Suprapubic skin (tissue), 4 donors: Measurements from ENCODE around the gene MED8. TPM values are rescaled to one million over a fixed set of nuclear protein-coding genes. Genes with fewer than 3 reads are reported as not detected.

ENCODE experiments used
- DNase-seq, 2 donors: peaks; one replicate each; pipeline ENCODE4 v3.0.0-alpha.2; 2019; ENCODE audit warnings: low spot score in 2 of 2
- H3K27ac ChIP-seq: fragments of 200-600 bp; sonication (generic); one replicate; pipeline ENCODE4 v1.5.1; 2019
- H3K27me3 ChIP-seq: fragments of 200-600 bp; sonication (generic); one replicate; pipeline ENCODE4 v1.5.1; 2019
- H3K36me3 ChIP-seq: fragments of 200-600 bp; sonication (generic); one replicate; pipeline ENCODE4 v1.5.1; 2019
- H3K4me1 ChIP-seq: fragments of 200-600 bp; sonication (generic); one replicate; pipeline ENCODE4 v1.5.1; 2019
- H3K4me3 ChIP-seq: fragments of 200-600 bp; sonication (generic); one replicate; pipeline ENCODE4 v1.5.1; 2019; ENCODE audit warnings: mild to moderate bottlenecking
- H3K9me3 ChIP-seq: fragments of 200-600 bp; sonication (generic); one replicate; pipeline ENCODE4 v1.5.1; 2019
- CTCF ChIP-seq, 2 donors: fragments of 200-600 bp in 1 of 2; fragments of 450-650 bp in 1 of 2; sonication (generic) in 1 of 2; IDR thresholded peaks; one replicate each; pipeline ENCODE4 v1.5.1; 2016 to 2019; ENCODE audit warnings: antibody characterized with exemption in 2 of 2, mild to moderate bottlenecking in 1 of 2, moderate library complexity in 1 of 2
- EP300 ChIP-seq: sonication (generic); formaldehyde crosslinking; IDR thresholded peaks from one replicate; pipeline ENCODE4 v1.6.1; 2017; ENCODE audit warnings: antibody characterized with exemption
- POLR2A ChIP-seq, 2 donors: fragments of 450-650 bp; IDR thresholded peaks; one replicate each; pipeline ENCODE4 v1.6.1; 2017; ENCODE audit warnings: antibody characterized with exemption in 2 of 2, mild to moderate bottlenecking in 2 of 2, moderate library complexity in 2 of 2
- POLR2AphosphoS5 ChIP-seq, 3 donors: sonication (generic); formaldehyde crosslinking; IDR thresholded peaks; one replicate each; pipeline ENCODE4 v1.6.1; 2017; ENCODE audit warnings: antibody characterized with exemption in 3 of 3
- WGBS: methylation state at CpG from one replicate; pipeline ENCODE4 v1.1.5; 2018; 5-methylcytosine and 5-hydroxymethylcytosine counted together
- total RNA-seq, 4 donors: library from RNA; depleted of rRNA; stranded (reverse); fragments of >200 nt; gene quantifications; one replicate each; pipeline ENCODE4 v1.1.0, GENCODE V29; 2016

The MED8 gene
- total RNA-seq, 4 donors from 2014 or later: 26.8 to 43.2 (median 40.3) TPM

- WGBS: 81% methylated on average over 2 of the region's 2 CpGs
- Histone ChIP-seq H3K27me3 (no peaks in the 10 kb centered on the region), H3K36me3 (peaks cover 49% of the 10 kb centered on the region), H3K4me1 (peaks cover 38% of the 10 kb centered on the region), H3K9me3 (no peaks in the 10 kb centered on the region), H3K27ac (peak overlapping the region; percentile 96), H3K4me3 (peak overlapping the region; percentile 80)
- no peak for TF ChIP-seq POLR2A (IDR thresholded peaks at IDR 0.05)
- TF ChIP-seq POLR2AphosphoS5 (IDR thresholded peaks at IDR 0.05): no peak
- TF ChIP-seq CTCF (IDR thresholded peaks at IDR 0.05): no peak
- no peak for TF ChIP-seq EP300
- no peak for DNase-seq
These were observed 23.9 kb downstream of the MED8 start for GRCh38 chr1:43365678-43366077.

- no peak for DNase-seq
- Histone ChIP-seq H3K4me1 (peaks cover 41% of the 10 kb centered on the region), H3K27ac (no peak overlapping the region), H3K36me3 (peaks cover 53% of the 10 kb centered on the region), H3K4me3 (no peak overlapping the region), H3K27me3 (no peaks in the 10 kb centered on the region), H3K9me3 (no peaks in the 10 kb centered on the region)
- 81% methylated on average over 5 of the region's 5 CpGs for WGBS
- TF ChIP-seq EP300 (no peak), CTCF (IDR thresholded peaks at IDR 0.05) (no peak), POLR2AphosphoS5 (IDR thresholded peaks at IDR 0.05) (no peak), POLR2A (IDR thresholded peaks at IDR 0.05) (no peak)
These were observed 25.6 kb downstream of the MED8 start for GRCh38 chr1:43363935-43364525.

- no peak for TF ChIP-seq POLR2A (IDR thresholded peaks at IDR 0.05)
- TF ChIP-seq POLR2AphosphoS5 (IDR thresholded peaks at IDR 0.05): no peak
- no peak for TF ChIP-seq CTCF (IDR thresholded peaks at IDR 0.05)
- TF ChIP-seq EP300: no peak
- peaks cover 37% of the 10 kb centered on the region for H3K4me1 ChIP-seq
- no peaks in the 10 kb centered on the region for H3K27me3 ChIP-seq
- WGBS: 76% methylated on average over 9 of the region's 9 CpGs
- H3K9me3 ChIP-seq: no peaks in the 10 kb centered on the region
- no peak overlapping the region for H3K27ac ChIP-seq
- no peak for DNase-seq
- no peak overlapping the region for H3K4me3 ChIP-seq
- H3K36me3 ChIP-seq: peaks cover 53% of the 10 kb centered on the region
These were observed 26.2 kb downstream of the MED8 start for GRCh38 chr1:43363283-43363934.

GRCh38 chr1:43360616-43361015, 29.0 kb downstream of the MED8 start:
- no peak overlapping the region for H3K4me3 ChIP-seq
- no peak overlapping the region for H3K27ac ChIP-seq
- no peaks in the 10 kb centered on the region for H3K27me3 ChIP-seq
- H3K4me1 ChIP-seq: peaks cover 20% of the 10 kb centered on the region
- H3K36me3 ChIP-seq: peaks cover 53% of the 10 kb centered on the region
- TF ChIP-seq EP300 (no peak), CTCF (IDR thresholded peaks at IDR 0.05) (no peak), POLR2AphosphoS5 (IDR thresholded peaks at IDR 0.05) (no peak), POLR2A (IDR thresholded peaks at IDR 0.05) (no peak)
- no peak for DNase-seq
- no peaks in the 10 kb centered on the region for H3K9me3 ChIP-seq
- 67% methylated on average over 4 of the region's 4 CpGs for WGBS

GRCh38 chr1:43359696-43360095, 29.9 kb downstream of the MED8 start:
- H3K9me3 ChIP-seq: no peaks in the 10 kb centered on the region
- 40% methylated on average over 10 of the region's 11 CpGs for WGBS
- no peaks in the 10 kb centered on the region for H3K27me3 ChIP-seq
- no peak for DNase-seq
- TF ChIP-seq CTCF (IDR thresholded peaks at IDR 0.05) (no peak), POLR2A (IDR thresholded peaks at IDR 0.05) (no peak), EP300 (no peak), POLR2AphosphoS5 (IDR thresholded peaks at IDR 0.05) (no peak)
- peak overlapping the region; percentile 51 for H3K4me3 ChIP-seq
- H3K27ac ChIP-seq: no peak overlapping the region
- H3K4me1 ChIP-seq: peaks cover 14% of the 10 kb centered on the region
- H3K36me3 ChIP-seq: peaks cover 44% of the 10 kb centered on the region
